HG03025 (cell line): Measurements from ENCODE around the gene PPP1R15A.
"Not testable (repeated sequence)": the region's sequence is repeated elsewhere in the genome, so short reads cannot be mapped to it uniquely, and the experiment has no call there.

Source experiments
- ATAC-seq: cut with Tn5 transposase; IDR thresholded peaks from one replicate; pipeline ENCODE4 v1.9.1; 2021; ENCODE audit warnings: mild to moderate bottlenecking, moderate library complexity; ENCODE audit not compliant: unreplicated experiment, low FRiP score

The PPP1R15A gene

GRCh38 chr19:48858984-48859710 is 13.1 kb upstream of the PPP1R15A start:
- no peak for ATAC-seq

- ATAC-seq: no peak
Measured at GRCh38 chr19:48859711-48860572, 12.3 kb upstream of the PPP1R15A start.

GRCh38 chr19:48861313-48861712 is 10.9 kb upstream of the PPP1R15A start:
- no peak for ATAC-seq

DNA sequence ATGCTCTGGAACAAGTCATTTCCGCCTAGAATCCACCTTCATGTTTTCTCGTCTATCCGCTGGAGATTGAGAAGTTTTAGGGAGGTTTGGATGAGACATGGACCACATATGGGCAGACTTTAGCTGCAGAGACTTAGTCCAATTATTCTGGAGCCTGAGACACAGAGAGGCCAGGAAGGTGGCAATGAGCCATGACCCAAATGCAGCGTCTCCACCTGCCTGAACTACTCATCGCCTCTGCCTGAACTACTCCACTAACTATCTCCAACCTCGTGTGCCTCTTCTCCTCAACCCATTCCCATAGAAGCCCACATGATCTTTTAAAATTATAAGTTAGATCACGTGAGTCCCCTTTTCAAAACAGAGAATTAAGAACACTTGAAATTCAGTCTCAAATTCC is 9.4 kb upstream of the PPP1R15A start:
- ATAC-seq: no peak

GRCh38 chr19:48866692-48867091 is 5.5 kb upstream of the PPP1R15A start:
- no peak for ATAC-seq

DNA sequence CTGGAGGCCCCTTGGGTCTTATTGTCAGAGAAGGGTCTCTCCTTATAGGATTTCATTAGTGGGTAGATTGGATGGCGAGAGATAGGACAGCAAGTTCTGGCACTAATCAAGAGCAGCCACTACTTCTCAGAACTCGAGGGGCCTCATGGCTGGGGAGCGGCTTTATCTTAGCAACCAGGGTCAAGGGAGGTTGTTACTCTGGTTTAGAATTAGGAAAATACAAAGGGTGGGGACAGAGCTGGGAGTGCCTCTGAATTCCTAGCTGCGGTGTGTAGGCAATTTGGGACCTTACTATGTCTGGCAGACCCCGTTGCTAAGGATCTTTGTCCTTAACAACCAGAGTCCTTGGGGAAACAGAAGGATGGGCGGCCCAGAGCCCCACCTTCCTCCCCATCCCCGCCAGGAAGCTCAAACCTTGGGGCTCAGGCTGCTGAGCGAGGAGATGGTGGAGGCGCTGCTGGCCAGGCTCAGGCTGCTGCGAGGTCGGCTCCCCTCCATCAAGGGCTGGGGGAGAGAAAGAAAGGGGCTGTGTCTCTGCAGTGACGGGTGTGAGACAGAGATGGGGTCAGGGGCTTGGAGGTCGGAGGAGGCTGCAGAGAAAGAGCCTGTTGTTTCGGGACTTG is 5.0 kb upstream of the PPP1R15A start:
- no peak for ATAC-seq

- no peak for ATAC-seq
Measured at GRCh38 chr19:48867746-48868113, 4.5 kb upstream of the PPP1R15A start.

DNA sequence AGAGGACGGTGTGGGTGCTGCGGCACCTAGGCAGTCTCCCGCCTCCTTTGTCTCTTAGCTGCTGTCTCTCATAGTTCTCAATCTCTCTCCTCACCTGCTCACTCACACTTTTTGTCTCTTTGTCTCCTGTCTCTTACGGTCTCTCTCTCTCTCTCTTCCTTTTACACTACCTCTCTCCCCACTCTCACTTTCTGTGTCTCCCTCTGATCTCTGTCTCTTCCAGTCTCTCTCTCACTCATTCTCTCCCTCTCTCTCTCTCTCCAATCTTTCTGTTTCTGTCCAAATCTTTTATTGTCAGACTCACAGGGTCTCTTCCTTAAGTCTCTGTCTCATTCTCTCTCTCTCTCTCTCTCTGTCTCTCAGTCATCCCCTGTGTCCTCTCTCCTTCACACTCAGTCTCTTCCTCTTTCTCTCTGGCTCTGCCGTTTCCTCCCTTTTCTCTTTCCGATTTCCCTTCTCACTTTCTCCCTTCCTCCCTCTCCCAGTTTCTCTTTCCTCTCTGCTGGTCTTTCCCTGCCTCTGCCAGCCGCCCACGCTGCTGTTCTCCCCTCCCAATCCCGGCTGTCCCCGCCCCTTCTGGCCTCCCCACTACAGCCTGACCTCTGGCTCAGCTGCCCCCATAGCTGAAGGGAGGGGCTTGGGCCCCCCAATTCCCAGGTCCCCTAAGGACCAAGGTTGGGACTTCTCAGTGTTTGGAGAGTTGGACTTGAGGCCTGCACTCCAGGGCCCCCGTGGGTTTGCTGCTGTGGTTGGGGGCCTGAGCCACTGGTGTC is 3.9 kb upstream of the PPP1R15A start, which contains the start of gene PLEKHA4:
Gene PLEKHA4, minus strand, starts transcription at position 504 of the 773 bp plus-strand sequence. CDS start 997 bp downstream, outside the sequence.
- no peak for ATAC-seq

DNA sequence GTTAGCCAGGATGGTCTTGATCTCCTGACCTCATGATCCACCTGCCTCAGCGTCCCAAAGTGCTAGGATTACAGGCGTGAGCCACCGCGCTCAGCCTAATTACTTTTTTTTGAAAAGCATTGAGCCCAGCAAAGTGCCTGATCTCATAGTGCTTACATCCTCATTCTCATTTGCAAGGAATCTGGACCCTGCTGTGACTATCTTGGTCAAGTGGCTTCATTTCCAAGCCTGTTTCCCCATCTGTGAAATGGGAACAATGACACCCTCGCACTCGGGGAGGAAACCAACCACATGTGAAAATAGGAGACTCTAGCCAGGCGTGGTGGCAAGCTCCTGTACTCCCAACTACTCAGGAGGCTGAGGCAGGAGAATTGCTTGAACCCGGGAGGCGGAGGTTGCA is 2.2 kb upstream of the PPP1R15A start:
- ATAC-seq: no peak

DNA sequence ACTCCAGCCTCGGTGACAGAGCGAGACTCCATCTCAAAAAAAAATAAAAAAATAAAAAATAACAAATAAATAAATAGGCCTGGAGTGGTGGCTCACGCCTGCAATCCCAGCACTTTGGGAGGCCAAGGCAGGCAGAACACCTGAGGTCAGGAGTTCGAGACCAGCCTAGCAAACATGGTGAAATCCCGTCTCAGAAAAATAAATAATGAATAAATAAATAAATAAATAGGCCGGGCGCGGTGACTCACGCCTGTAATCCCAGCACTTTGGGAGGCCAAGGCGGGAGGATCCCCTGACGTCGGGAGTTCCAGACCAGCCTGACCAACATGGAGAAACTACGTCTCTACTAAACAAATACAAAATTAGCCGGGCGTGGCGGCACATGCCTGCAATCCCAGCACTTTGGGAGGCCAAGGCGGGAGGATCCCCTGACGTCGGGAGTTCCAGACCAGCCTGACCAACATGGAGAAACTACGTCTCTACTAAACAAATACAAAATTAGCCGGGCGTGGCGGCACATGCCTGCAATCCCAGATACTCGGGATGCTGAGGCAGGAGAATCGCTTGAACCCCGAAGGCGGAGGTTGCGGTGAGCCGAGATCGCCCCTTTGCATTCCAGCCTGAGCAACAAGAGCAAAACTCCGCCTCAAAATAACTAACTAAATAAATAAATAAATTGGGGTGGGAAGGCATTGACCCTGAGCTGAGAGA is 595 bp upstream of the PPP1R15A start:
- not testable (repeated sequence) for ATAC-seq

GRCh38 chr19:48872884-48873475 is 759 bp downstream of the PPP1R15A start:
- ATAC-seq: no peak

- no peak for ATAC-seq
Measured at GRCh38 chr19:48873476-48874302, 1.5 kb downstream of the PPP1R15A start.

DNA sequence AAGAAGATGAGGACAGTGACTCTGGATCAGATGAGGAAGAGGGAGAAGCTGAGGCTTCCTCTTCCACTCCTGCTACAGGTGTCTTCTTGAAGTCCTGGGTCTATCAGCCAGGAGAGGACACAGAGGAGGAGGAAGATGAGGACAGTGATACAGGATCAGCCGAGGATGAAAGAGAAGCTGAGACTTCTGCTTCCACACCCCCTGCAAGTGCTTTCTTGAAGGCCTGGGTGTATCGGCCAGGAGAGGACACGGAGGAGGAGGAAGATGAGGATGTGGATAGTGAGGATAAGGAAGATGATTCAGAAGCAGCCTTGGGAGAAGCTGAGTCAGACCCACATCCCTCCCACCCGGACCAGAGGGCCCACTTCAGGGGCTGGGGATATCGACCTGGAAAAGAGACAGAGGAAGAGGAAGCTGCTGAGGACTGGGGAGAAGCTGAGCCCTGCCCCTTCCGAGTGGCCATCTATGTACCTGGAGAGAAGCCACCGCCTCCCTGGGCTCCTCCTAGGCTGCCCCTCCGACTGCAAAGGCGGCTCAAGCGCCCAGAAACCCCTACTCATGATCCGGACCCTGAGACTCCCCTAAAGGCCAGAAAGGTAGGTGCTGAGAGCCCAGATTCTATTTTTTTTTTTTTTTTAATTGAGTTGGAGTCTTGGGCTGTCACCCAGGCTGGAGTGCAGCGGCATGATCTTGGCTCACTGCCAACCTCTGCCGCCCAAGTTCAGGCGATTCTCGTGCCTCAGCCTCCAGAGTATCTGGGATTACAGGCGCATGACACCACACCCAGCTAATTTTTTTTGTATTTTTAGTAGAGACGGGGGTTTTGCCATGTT is 2.3 kb downstream of the PPP1R15A start:
- ATAC-seq: no peak

- not testable (repeated sequence) for ATAC-seq
Measured at GRCh38 chr19:48876043-48876981, 4.1 kb downstream of the PPP1R15A start.

GRCh38 chr19:48877855-48878195 is 5.6 kb downstream of the PPP1R15A start:
- no peak for ATAC-seq

GRCh38 chr19:48878196-48879024 is 6.2 kb downstream of the PPP1R15A start:
- no peak for ATAC-seq
